Keratinocyte (primary cell): ENCODE measurements around the gene CD226. TPM values are rescaled to one million over a fixed set of nuclear protein-coding genes. Genes with fewer than 3 reads are reported as not detected.
A peak's percentile ranks its signal among the peaks of the same experiment; 100 is the strongest.

Source experiments
- DNase-seq: peaks from one replicate; pipeline ENCODE4 v3.0.0-alpha.2; 2011; ENCODE audit warnings: low read depth, missing footprints, low spot score
- FAIRE-seq: peaks from 2 replicates; lab custom pipeline; 2011; peaks lifted over from hg19 to GRCh38; lab: Jason Lieb, UNC
- H2AFZ ChIP-seq: 2 replicates; pipeline ENCODE4 v1.6.0; 2012; ENCODE audit warnings: low read length, control low read depth, inconsistent platforms; ENCODE audit not compliant: control insufficient read depth
- H3K27ac ChIP-seq: 2 replicates; pipeline ENCODE4 v1.5.1; 2011; ENCODE audit warnings: low read length; ENCODE audit not compliant: control insufficient read depth, insufficient read depth
- H3K27me3 ChIP-seq: 3 replicates; pipeline ENCODE4 v1.6.0; 2011; ENCODE audit warnings: low read length; ENCODE audit not compliant: control insufficient read depth, insufficient read depth; ENCODE audit errors: extremely low read depth
- H3K36me3 ChIP-seq, 2 experiments: 2 replicates in 1 of 2; 3 replicates in 1 of 2; pipeline ENCODE4 v1.5.1; 2011; ENCODE audit warnings: low read length in 2 of 2, mild to moderate bottlenecking in 1 of 2; ENCODE audit not compliant: control insufficient read depth in 2 of 2, insufficient read depth in 2 of 2; ENCODE audit errors: extremely low read depth in 1 of 2
- H3K4me1 ChIP-seq: 3 replicates; pipeline ENCODE4 v1.5.1; 2011; ENCODE audit warnings: low read length; ENCODE audit not compliant: control insufficient read depth, insufficient read depth; ENCODE audit errors: extremely low read depth
- H3K4me2 ChIP-seq: 3 replicates; pipeline ENCODE4 v1.6.0; 2011; ENCODE audit warnings: low read depth, low read length; ENCODE audit not compliant: control insufficient read depth, insufficient read depth; ENCODE audit errors: extremely low read depth
- H3K4me3 ChIP-seq, 3 experiments: fragments of 200-600 bp in 1 of 3; sonication (generic) in 1 of 3; 2 replicates in 2 of 3; 3 replicates in 1 of 3; pipeline ENCODE4 v1.5.1; 2011 to 2016; ENCODE audit warnings: low read length in 3 of 3, mild to moderate bottlenecking in 3 of 3, control low read depth in 2 of 3, inconsistent platforms in 1 of 3, low read depth in 1 of 3, mixed read lengths in 1 of 3, mixed run types in 1 of 3, moderate library complexity in 1 of 3; ENCODE audit not compliant: control insufficient read depth in 2 of 3, insufficient read depth in 2 of 3; ENCODE audit errors: extremely low read depth in 1 of 3
- H3K79me2 ChIP-seq: 2 replicates; pipeline ENCODE4 v1.6.0; 2012; ENCODE audit warnings: low read length; ENCODE audit not compliant: control insufficient read depth, insufficient read depth
- H3K9ac ChIP-seq: 3 replicates; pipeline ENCODE4 v1.6.0; 2011; ENCODE audit warnings: low read length; ENCODE audit not compliant: control insufficient read depth, insufficient read depth; ENCODE audit errors: extremely low read depth
- H3K9me1 ChIP-seq: 3 replicates; pipeline ENCODE4 v1.6.0; 2011; ENCODE audit warnings: low read length; ENCODE audit not compliant: control insufficient read depth, insufficient read depth; ENCODE audit errors: extremely low read depth
- H3K9me3 ChIP-seq: 2 replicates; pipeline ENCODE4 v1.5.1; 2012; ENCODE audit warnings: low read depth, low read length; ENCODE audit not compliant: control insufficient read depth
- H4K20me1 ChIP-seq: 3 replicates; pipeline ENCODE4 v1.6.0; 2011; ENCODE audit warnings: low read length; ENCODE audit not compliant: control insufficient read depth, insufficient read depth; ENCODE audit errors: extremely low read depth
- EZH2 ChIP-seq: IDR thresholded peaks from one replicate; pipeline ENCODE4 v1.6.1; 2012; ENCODE audit warnings: inconsistent platforms, mild to moderate bottlenecking, low read length, moderate library complexity
- dilution Hi-C: fragments of 300-500 bp; cut with MboI; formaldehyde crosslinking; loops from one replicate; pipeline ENCODE4 v1.7.0; 2020; ENCODE audit warnings: low sequenced_read_pairs; ENCODE audit not compliant: extremely low pct_ligation_motif_present
- polyA plus RNA-seq, 5 experiments: library from polyadenylated mRNA; depleted of rRNA in 3 of 5; stranded (reverse) in 3 of 5; stranded (forward) in 1 of 5; unstranded in 1 of 5; fragments of >200 nt; gene quantifications; 1 replicate in 1 of 5; 2 replicates in 3 of 5; 3 replicates in 1 of 5; pipeline versions ENCODE4 v1.2.1 to v1.2.3, GENCODE V29; 2011 to 2012; ENCODE audit warnings: missing spikeins in 2 of 5, low read depth in 1 of 5, low replicate concordance in 1 of 5
- TF ChIP-seq, protein P1 (sequence below), 3 experiments: IDR thresholded peaks in 1 of 3; conservative IDR thresholded peaks in 1 of 3; optimal IDR thresholded peaks in 1 of 3; 2 replicates in 2 of 3; 3 replicates in 1 of 3; pipeline versions ENCODE3 to v1.5.1; 2011; ENCODE audit warnings: low read length in 3 of 3, mild to moderate bottlenecking in 3 of 3, moderate library complexity in 2 of 3, control low read depth in 1 of 3, inconsistent platforms in 1 of 3; ENCODE audit not compliant: insufficient read depth in 2 of 3; ENCODE audit errors: extremely low read depth in 1 of 3

The CD226 gene
- polyA plus RNA-seq, 1 donor (not counting 4 experiments of a cell fraction or from before 2014, with no cell fraction given) = 1.3 TPM

DNA sequence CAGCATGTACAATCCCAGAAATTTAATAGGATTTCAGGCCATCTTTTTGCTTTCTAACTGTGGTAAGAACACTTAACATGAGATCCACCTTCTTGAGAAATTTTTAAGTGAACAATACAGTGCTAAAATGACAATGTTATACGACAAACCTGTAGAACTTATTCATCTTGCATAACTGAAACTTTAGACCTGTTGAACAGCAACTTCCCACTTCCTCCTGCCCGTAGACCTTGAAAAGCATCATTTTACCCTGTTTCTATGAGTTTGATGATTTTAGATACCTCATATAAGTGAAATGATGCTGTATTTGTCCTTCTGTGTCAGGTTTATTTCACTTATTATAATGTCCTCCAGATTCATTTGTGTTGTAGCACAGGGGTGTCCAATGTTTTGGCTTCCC is 128.2 kb downstream of the CD226 start:
- Histone ChIP-seq H3K4me3 (no peak overlapping the region), H4K20me1 (no peaks in the 10 kb centered on the region), H3K4me2 (no peak overlapping the region), H3K27ac (no peak overlapping the region), H3K4me1 (no peaks in the 10 kb centered on the region), H3K9ac (no peak overlapping the region), H3K9me1 (no peaks in the 10 kb centered on the region), H3K9me3 (no peaks in the 10 kb centered on the region), H3K79me2 (no peaks in the 10 kb centered on the region), H3K27me3 (no peaks in the 10 kb centered on the region), H2AFZ (no peak overlapping the region), H3K36me3 (no peaks in the 10 kb centered on the region)
- TF ChIP-seq EZH2 = no peak
- TF ChIP-seq, protein P1, sequence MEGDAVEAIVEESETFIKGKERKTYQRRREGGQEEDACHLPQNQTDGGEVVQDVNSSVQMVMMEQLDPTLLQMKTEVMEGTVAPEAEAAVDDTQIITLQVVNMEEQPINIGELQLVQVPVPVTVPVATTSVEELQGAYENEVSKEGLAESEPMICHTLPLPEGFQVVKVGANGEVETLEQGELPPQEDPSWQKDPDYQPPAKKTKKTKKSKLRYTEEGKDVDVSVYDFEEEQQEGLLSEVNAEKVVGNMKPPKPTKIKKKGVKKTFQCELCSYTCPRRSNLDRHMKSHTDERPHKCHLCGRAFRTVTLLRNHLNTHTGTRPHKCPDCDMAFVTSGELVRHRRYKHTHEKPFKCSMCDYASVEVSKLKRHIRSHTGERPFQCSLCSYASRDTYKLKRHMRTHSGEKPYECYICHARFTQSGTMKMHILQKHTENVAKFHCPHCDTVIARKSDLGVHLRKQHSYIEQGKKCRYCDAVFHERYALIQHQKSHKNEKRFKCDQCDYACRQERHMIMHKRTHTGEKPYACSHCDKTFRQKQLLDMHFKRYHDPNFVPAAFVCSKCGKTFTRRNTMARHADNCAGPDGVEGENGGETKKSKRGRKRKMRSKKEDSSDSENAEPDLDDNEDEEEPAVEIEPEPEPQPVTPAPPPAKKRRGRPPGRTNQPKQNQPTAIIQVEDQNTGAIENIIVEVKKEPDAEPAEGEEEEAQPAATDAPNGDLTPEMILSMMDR (optimal IDR thresholded peaks at IDR 0.05 in 1 of 3, IDR thresholded peaks at IDR 0.05 in 1 of 3, conservative IDR thresholded peaks at IDR 0.05 in 1 of 3; ENCODE audit: extremely low read depth in 1 of 3, insufficient read depth in 2 of 3, low read length in 3 of 3) = no peak
- FAIRE-seq (no peak), DNase-seq (no peak)
- dilution Hi-C loops = no loop called here

DNA sequence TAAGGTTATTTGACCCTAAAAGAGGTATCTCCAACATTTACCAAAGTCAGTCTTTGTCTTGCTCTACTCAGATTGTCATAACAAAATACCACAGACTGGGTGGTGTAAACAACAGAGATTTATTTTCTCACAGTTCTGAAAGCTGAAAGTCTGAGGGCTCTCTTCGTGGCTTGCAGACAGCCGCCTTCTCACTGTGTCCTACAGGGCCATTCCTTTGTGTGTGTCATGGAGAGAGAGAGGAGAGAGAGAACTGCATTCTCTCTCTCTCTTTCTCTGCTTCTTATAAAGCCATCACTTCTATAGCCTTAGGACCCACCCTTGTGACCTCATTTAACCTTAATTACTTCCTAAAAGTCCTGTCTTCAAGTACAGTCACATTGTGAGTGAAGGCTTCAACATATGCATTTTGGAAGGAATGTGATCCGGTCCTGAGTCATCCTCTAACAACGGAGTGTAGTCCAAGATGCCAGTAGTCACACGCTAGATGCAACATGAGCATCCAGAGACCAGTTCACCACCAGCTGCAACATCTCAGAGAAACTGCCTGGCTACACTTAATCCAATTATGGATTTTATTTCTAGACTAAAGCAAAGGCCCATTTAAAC is 130.2 kb downstream of the CD226 start:
- Histone ChIP-seq H3K4me2 (no peak overlapping the region), H3K9me3 (no peaks in the 10 kb centered on the region), H3K79me2 (no peaks in the 10 kb centered on the region), H3K27ac (no peak overlapping the region), H3K4me1 (no peaks in the 10 kb centered on the region), H4K20me1 (no peaks in the 10 kb centered on the region), H3K36me3 (no peaks in the 10 kb centered on the region), H3K4me3 (no peak overlapping the region), H3K9me1 (no peaks in the 10 kb centered on the region), H3K9ac (no peak overlapping the region), H3K27me3 (no peaks in the 10 kb centered on the region), H2AFZ (no peak overlapping the region)
- FAIRE-seq = peak; percentile 69
- dilution Hi-C loops = no loop called here
- TF ChIP-seq, protein P1 (optimal IDR thresholded peaks at IDR 0.05 in 1 of 3, IDR thresholded peaks at IDR 0.05 in 1 of 3, conservative IDR thresholded peaks at IDR 0.05 in 1 of 3; ENCODE audit: extremely low read depth in 1 of 3, insufficient read depth in 2 of 3, low read length in 3 of 3) = no peak
- TF ChIP-seq EZH2 = no peak
- DNase-seq = peak; percentile 33
